Ectodermal cell (in vitro differentiated cells): ENCODE measurements around the gene MROH9.

Experiments used
- H3K27ac ChIP-seq: 2 replicates; pipeline ENCODE4 v1.7.0; 2013; ENCODE audit warnings: mild to moderate bottlenecking, low read depth, low read length; ENCODE audit not compliant: insufficient read depth, poor library complexity, severe bottlenecking
- H3K27me3 ChIP-seq: 2 replicates; pipeline ENCODE4 v1.7.0; 2013; ENCODE audit warnings: mild to moderate bottlenecking, low read length; ENCODE audit not compliant: insufficient read depth, control insufficient read depth, poor library complexity, severe bottlenecking
- H3K36me3 ChIP-seq: one replicate; pipeline ENCODE4 v1.7.0; 2013; ENCODE audit warnings: low read length; ENCODE audit not compliant: control insufficient read depth, insufficient read depth
- H3K4me1 ChIP-seq: one replicate; pipeline ENCODE4 v1.7.0; 2013; ENCODE audit warnings: low read length; ENCODE audit not compliant: control insufficient read depth, insufficient read depth
- H3K4me3 ChIP-seq: 2 replicates; pipeline ENCODE4 v1.7.0; 2013; ENCODE audit warnings: low read depth, low read length, control low read depth; ENCODE audit not compliant: insufficient read depth
- H3K9me3 ChIP-seq: 2 replicates; pipeline ENCODE4 v1.7.0; 2013; ENCODE audit warnings: mild to moderate bottlenecking, low read length, moderate library complexity; ENCODE audit not compliant: control insufficient read depth
- WGBS, 2 experiments: methylation state at CpG; one replicate each; pipeline ENCODE4 v1.1.7; 2013; ENCODE audit warnings: missing lambda C conversion rate in 2 of 2; 5-methylcytosine and 5-hydroxymethylcytosine counted together

MROH9 gene

DNA sequence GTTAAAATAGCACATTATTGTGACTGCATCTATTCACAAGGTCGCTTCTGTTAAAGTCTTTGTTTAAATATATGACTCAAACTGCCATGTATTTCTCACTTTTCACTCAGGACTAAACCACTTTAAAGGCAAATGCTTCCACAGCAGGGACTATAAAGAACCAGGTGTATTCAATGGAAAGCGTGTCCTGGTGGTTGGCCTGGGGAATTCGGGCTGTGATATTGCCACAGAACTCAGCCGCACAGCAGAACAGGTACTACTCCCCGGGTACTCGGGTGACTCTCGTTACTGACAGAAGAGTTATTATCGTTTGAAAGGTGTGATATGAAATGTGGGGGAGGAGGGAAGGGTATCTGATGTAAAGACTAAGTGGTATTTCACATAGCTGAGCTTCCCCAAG, 172.6 kb downstream of the MROH9 start:
- no peaks in the 10 kb centered on the region for H3K27me3 ChIP-seq
- no peaks in the 10 kb centered on the region for H3K9me3 ChIP-seq
- no peaks in the 10 kb centered on the region for H3K36me3 ChIP-seq
- H3K4me1 ChIP-seq: no peaks in the 10 kb centered on the region
- no peak overlapping the region for H3K27ac ChIP-seq
- H3K4me3 ChIP-seq: no peak overlapping the region
- WGBS, 2 experiments: 95 to 96% methylated on average over 8 of the region's 8 CpGs

DNA sequence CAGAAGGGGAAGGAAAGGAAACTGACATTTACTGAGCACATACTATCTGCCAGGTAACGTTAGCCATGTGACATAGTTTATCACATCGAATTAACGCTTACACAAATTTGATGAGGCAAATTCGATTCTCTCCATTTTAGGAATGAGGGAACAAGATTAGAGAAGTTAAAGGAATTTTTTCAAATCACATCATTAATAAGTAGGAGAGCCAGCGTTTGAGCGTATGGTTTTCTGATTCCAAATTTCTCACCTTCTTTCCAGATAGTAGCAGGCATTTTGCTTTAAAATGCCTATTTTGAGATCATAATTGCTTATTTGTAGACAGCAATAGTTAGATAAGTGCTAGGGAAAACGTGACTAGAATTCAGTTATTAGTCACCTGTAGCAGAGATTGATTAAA, 174.6 kb downstream of the MROH9 start:
- H3K4me3 ChIP-seq: no peak overlapping the region
- H3K36me3 ChIP-seq: no peaks in the 10 kb centered on the region
- H3K27me3 ChIP-seq: no peaks in the 10 kb centered on the region
- H3K27ac ChIP-seq: no peak overlapping the region
- H3K4me1 ChIP-seq: no peaks in the 10 kb centered on the region
- H3K9me3 ChIP-seq: no peaks in the 10 kb centered on the region
- WGBS, 2 experiments: 91 to 97% methylated on average over 6 to 7 of the region's 7 CpGs

DNA sequence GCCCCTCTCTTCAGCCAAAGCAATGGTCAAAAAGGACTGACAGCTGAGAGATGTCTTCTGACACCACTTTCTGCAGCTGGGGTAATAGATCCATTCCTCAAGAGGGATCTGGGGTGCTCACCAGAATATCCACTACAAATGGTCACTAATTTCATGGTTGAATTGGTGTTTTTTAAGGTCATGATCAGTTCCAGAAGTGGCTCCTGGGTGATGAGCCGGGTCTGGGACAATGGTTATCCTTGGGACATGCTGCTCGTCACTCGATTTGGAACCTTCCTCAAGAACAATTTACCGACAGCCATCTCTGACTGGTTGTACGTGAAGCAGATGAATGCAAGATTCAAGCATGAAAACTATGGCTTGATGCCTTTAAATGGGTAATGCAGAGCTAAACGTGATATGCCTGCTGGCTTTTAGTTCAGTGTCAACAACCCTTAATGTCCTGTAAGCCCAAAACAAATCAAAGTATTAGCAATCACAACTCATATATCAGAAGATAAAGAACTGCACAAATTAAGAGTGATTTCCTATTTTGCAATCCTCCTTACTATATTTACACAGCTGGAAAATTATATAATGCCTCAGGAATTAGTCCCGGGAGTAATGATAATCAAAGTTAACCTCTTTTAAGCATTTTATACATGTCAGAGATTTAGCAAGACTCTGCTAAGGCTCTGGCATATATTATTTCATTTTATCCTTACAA, 175.4 kb downstream of the MROH9 start:
- no peak overlapping the region for H3K4me3 ChIP-seq
- H3K9me3 ChIP-seq: no peaks in the 10 kb centered on the region
- H3K36me3 ChIP-seq: no peaks in the 10 kb centered on the region
- no peak overlapping the region for H3K27ac ChIP-seq
- no peaks in the 10 kb centered on the region for H3K27me3 ChIP-seq
- H3K4me1 ChIP-seq: no peaks in the 10 kb centered on the region
- 92 to 95% methylated on average over 6 to 7 of the region's 7 CpGs for WGBS, 2 experiments

DNA sequence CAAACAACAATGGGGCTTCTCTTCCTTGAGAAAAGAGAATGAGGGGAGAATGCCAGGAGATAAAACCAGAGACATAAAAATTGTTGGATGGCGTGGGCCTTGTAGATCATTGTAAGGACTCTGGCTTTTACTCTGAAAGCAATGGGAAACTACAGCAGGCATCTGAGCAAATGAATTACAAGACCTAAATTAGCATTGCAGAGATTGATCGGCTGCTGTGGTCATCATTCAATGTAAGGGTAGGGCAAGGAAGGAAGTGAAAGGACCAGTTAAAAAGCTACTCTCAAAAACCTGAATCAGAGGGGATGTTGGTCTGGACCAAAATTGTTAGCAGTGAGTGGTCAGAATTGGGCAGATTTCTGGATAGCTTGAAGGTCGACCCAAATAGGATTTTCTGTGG, 176.8 kb downstream of the MROH9 start:
- H3K4me3 ChIP-seq: no peak overlapping the region
- H3K9me3 ChIP-seq: no peaks in the 10 kb centered on the region
- H3K27ac ChIP-seq: no peak overlapping the region
- no peaks in the 10 kb centered on the region for H3K4me1 ChIP-seq
- 90 to 95% methylated on average over 3 of the region's 3 CpGs for WGBS, 2 experiments
- no peaks in the 10 kb centered on the region for H3K36me3 ChIP-seq
- H3K27me3 ChIP-seq: no peaks in the 10 kb centered on the region

DNA sequence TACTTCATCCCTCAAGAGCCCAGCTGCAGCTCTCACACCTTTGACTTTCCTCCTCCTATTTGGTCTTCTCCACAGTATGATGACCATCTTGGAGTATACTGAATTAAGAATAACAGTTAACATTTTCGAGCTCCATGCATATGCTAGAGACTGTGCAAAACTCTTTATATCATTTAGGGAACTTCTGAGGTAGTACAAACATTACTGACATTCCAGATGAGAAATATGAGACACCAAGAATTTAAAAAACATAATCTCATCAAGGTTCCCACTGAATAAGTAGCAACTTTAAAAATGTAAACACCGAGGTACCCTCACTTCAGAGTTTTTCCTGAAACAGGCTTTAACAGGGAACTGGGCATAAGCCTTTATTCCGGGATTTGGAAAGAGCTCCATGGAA, 178.0 kb downstream of the MROH9 start:
- Histone ChIP-seq H3K4me3 (no peak overlapping the region), H3K9me3 (no peaks in the 10 kb centered on the region), H3K27ac (no peak overlapping the region), H3K27me3 (no peaks in the 10 kb centered on the region), H3K36me3 (no peaks in the 10 kb centered on the region), H3K4me1 (no peaks in the 10 kb centered on the region)
- WGBS, 2 experiments: 93 to 95% methylated on average over 3 of the region's 3 CpGs
